Measurements from ENCODE around the gene DDX28. TPM values are rescaled to one million over a fixed set of nuclear protein-coding genes. Genes with fewer than 3 reads are reported as not detected.
A peak's percentile ranks its signal among the peaks of the same experiment; 100 is the strongest.

Gene DDX28
- total and polyA plus RNA-seq, 9 of the 15 experiments (the other 6 are each of a cell fraction or from before 2014, with no cell fraction given) = 2.8 to 24.5 (median 15.9) TPM

- TF ChIP-seq AFF1 (IDR thresholded peaks at IDR 0.05; ENCODE audit: low read depth in 1 of 2, partially characterized antibody in 2 of 2) (peak; percentile 20 to 57), NFATC3 (IDR thresholded peaks at IDR 0.05) (no peak), ZNF311 (CRISPR knock-in tag; IDR thresholded peaks at IDR 0.05) (peak; percentile 72; the same call in 1 of the 2 replicates), CHD2 (IDR thresholded peaks at IDR 0.05; ENCODE audit: low read depth, low read length) (no peak), U2AF2 (optimal IDR thresholded peaks at IDR 0.05; ENCODE audit: low read depth, low read length) (no peak), ZFPM2 (CRISPR knock-in tag; IDR thresholded peaks at IDR 0.05) (peak; percentile 53; the same call in 1 of the 2 replicates), TAF7 (tag; IDR thresholded peaks at IDR 0.05) (peak; percentile 61), KAT8 (IDR thresholded peaks at IDR 0.05; ENCODE audit: low read depth) (no peak), CSDE1 (IDR thresholded peaks at IDR 0.05) (no peak), HEY1 (CRISPR knock-in tag; IDR thresholded peaks at IDR 0.05; ENCODE audit: borderline replicate concordance) (no peak), U2AF1 (optimal IDR thresholded peaks at IDR 0.05; ENCODE audit: low read depth, low read length) (no peak), ZNF592 (IDR thresholded peaks at IDR 0.05) (peak; percentile 94), CGGBP1 (CRISPR knock-in tag; IDR thresholded peaks at IDR 0.05) (no peak), ZNF699 (CRISPR knock-in tag; IDR thresholded peaks at IDR 0.05; ENCODE audit: insufficient replicate concordance) (no peak), BRCA1 (IDR thresholded peaks at IDR 0.05) (no peak), BRCA1 (CRISPR knock-in tag; IDR thresholded peaks at IDR 0.05) (no peak), GTF2E2 (tag; IDR thresholded peaks at IDR 0.05) (no peak), SAFB2 (IDR thresholded peaks at IDR 0.05; ENCODE audit: borderline replicate concordance, low read depth, low read length, severe bottlenecking) (no peak), MTA1 (IDR thresholded peaks at IDR 0.05; ENCODE audit: borderline replicate concordance) (peak; percentile 53; the same call in 1 of the 2 replicates)
These were observed 29.6 kb downstream of the DDX28 start (continued) for GRCh38 chr16:67993207-67994039.

Data from K562 (cell line).